ENCODE results near the gene TGIF1. TPM values are rescaled to one million over a fixed set of nuclear protein-coding genes. Genes with fewer than 3 reads are reported as not detected.

TGIF1 gene
- total and polyA plus RNA-seq, 9 of the 15 experiments (the other 6 are each of a cell fraction or from before 2014, with no cell fraction given) = 16.1 to 77.7 (median 44.6) TPM

- FAIRE-seq (peak; percentile 32), ATAC-seq (no peak)
- peak overlapping the region; percentile 24; the same call in 2 of the 3 replicates for H3K27ac ChIP-seq (ENCODE audit: extremely low read depth, low read depth, low read length)
Measured at GRCh38 chr18:3455090-3455635, 5.2 kb downstream of the TGIF1 start.

More at GRCh38 chr18:3455090-3455635, 5.2 kb downstream of the TGIF1 start:
- Histone ChIP-seq H3K4me1 (replicated peaks in 1 of 2; ENCODE audit: control insufficient read depth in 2 of 2, insufficient read depth in 2 of 2, low read length in 2 of 2) (peaks cover 2 to 20% of the 10 kb centered on the region in 2 experiments), H3K36me3 (ENCODE audit: control insufficient read depth, insufficient read depth, low read length) (peaks cover 54% of the 10 kb centered on the region), H3K4me3 (peak overlapping the region; percentile 87; the same call in 1 of the 2 replicates), H3K9ac (ENCODE audit: insufficient read depth in 1 of 2, low read depth in 2 of 2, low read length in 2 of 2) (peak overlapping the region in 1 of 2 experiments; percentile 92; a peak in 2 of 4 replicates), H3K9me3 (replicated peaks; ENCODE audit: control insufficient read depth, insufficient read depth, low read depth, low read length) (0 out of 2 replicates have a peak, but pooled peaks cover 3% of the 10 kb centered on the region), H3K4me2 (ENCODE audit: insufficient read depth, low read length) (peak overlapping the region; percentile 99), H3K79me2 (ENCODE audit: control insufficient read depth, insufficient read depth, low read length) (peaks cover 92% of the 10 kb centered on the region), H2AFZ (ENCODE audit: low read depth, low read length) (no peak overlapping the region), H3K9me1 (ENCODE audit: control insufficient read depth, insufficient read depth, low read length) (no peaks in the 10 kb centered on the region), H3K27me3 (ENCODE audit: control insufficient read depth in 2 of 2, insufficient read depth in 2 of 2, low read length in 2 of 2) (no peaks in the 10 kb centered on the region), H4K20me1 (replicated peaks; ENCODE audit: control insufficient read depth, insufficient read depth, low read length) (peaks cover 14% of the 10 kb centered on the region)
- 0 out of 2 replicates have a peak, but pooled peaks have one; percentile 24 for TF ChIP-seq CAMTA2 (CRISPR knock-in tag; conservative IDR thresholded peaks at IDR 0.05)
- 0 out of 2 replicates have a peak, but pooled peaks have one; percentile 12 for TF ChIP-seq BMI1 (IDR thresholded peaks at IDR 0.05; ENCODE audit: low read length)
- no peak for TF ChIP-seq NFXL1 (CRISPR knock-in tag; IDR thresholded peaks at IDR 0.05)
- no peak for TF ChIP-seq HDAC2 (IDR thresholded peaks at IDR 0.05)
- 55% methylated on average over 3 of the region's 3 CpGs for WGBS (ENCODE audit: insufficient coverage, low coverage, missing lambda C conversion rate)
- BruUV-seq (replicated peaks) = no TSS peak
- in situ Hi-C loops (cut with MboI) (loop anchor here (10.0 kb wide), 1 partner anchor 520 kb away; no protein-coding TSS in a partner anchor), intact Hi-C loops (cut with micrococcal nuclease) (no loop called here)
- ChIA-PET CTCF (ENCODE audit: low intra/inter-chr PET ratio) (interaction anchor here (0.7 to 3.2 kb wide), 7 partner anchors 14 to 522 kb away, joined by 3 to 42 read pairs (median 3); no protein-coding TSS in a partner anchor), POLR2A (interaction anchor here (0.6 to 6.6 kb wide), 13 partner anchors 7 to 210 kb away, joined by 3 to 44 read pairs (median 4); no protein-coding TSS in a partner anchor)
- DNase-seq (ENCODE audit: extremely low read depth in 1 of 4, low spot score in 3 of 4) = no peak

Data from K562 (cell line).